Activated T-cell treated with anti-CD3 and anti-CD28 coated beads, Interleukin-2, amount 50 U/mL, for 72 hours (primary cell): ENCODE data around the gene GDPD5. TPM values are rescaled to one million over a fixed set of nuclear protein-coding genes. Genes with fewer than 3 reads are reported as not detected.

ENCODE experiments used
- ATAC-seq, 2 donors: fragments of 150-1000 bp; cut with Tn5 transposase; replicated peaks in 1 of 2; 2 replicates each; pipeline ENCODE4 v1.10.0; 2021; ENCODE audit warnings: moderate library complexity in 2 of 2, mild to moderate bottlenecking in 1 of 2
- DNase-seq, 2 donors: peaks; one replicate each; pipeline ENCODE4 v3.0.0; 2021 to 2022; ENCODE audit warnings: mixed read lengths in 1 of 2
- H3K27ac Mint-ChIP-seq: one replicate; pipeline ENCODE4 v1.8.0; 2022; ENCODE audit warnings: mild to moderate bottlenecking, moderate library complexity, mixed read lengths
- H3K27me3 Mint-ChIP-seq: one replicate; pipeline ENCODE4 v1.8.0; 2022; ENCODE audit warnings: low read depth, mixed read lengths
- H3K36me3 Mint-ChIP-seq, 2 donors: one replicate each; pipeline ENCODE4 v1.8.0; 2022; ENCODE audit warnings: mixed read lengths in 2 of 2, mild to moderate bottlenecking in 1 of 2; ENCODE audit not compliant: insufficient read depth in 2 of 2
- H3K4me1 Mint-ChIP-seq: one replicate; pipeline ENCODE4 v1.8.0; 2022; ENCODE audit warnings: low read depth, mixed read lengths
- H3K4me3 Mint-ChIP-seq, 2 donors: one replicate each; pipeline ENCODE4 v1.8.0; 2022; ENCODE audit warnings: mild to moderate bottlenecking in 2 of 2, mixed read lengths in 2 of 2, moderate library complexity in 2 of 2
- H3K9me3 Mint-ChIP-seq, 2 donors: one replicate each; pipeline ENCODE4 v1.8.0; 2022; ENCODE audit warnings: mixed read lengths in 2 of 2
- total RNA-seq, 2 donors: library from RNA; stranded (reverse); gene quantifications; one replicate each; pipeline ENCODE4 v1.2.3, GENCODE V29; 2022

Gene GDPD5
- total RNA-seq, 2 donors from 2014 or later = 16.9 to 29.5 TPM

- peaks cover 7% of the 10 kb centered on the region for H3K4me1 Mint-ChIP-seq
- H3K27ac Mint-ChIP-seq = no peak overlapping the region
- H3K9me3 Mint-ChIP-seq = no peaks in the 10 kb centered on the region
- H3K4me3 Mint-ChIP-seq = no peak overlapping the region
- no peaks in the 10 kb centered on the region for H3K36me3 Mint-ChIP-seq
- DNase-seq = no peak
- no peaks in the 10 kb centered on the region for H3K27me3 Mint-ChIP-seq
- ATAC-seq = no peak
Observed at GRCh38 chr11:75480185-75481175, 45.3 kb downstream of the GDPD5 start.

GRCh38 chr11:75479597-75480145 lies 46.1 kb downstream of the GDPD5 start:
- Mint-ChIP-seq H3K36me3 (no peaks in the 10 kb centered on the region), H3K9me3 (no peaks in the 10 kb centered on the region), H3K4me1 (peaks cover 13% of the 10 kb centered on the region), H3K27me3 (no peaks in the 10 kb centered on the region), H3K27ac (no peak overlapping the region), H3K4me3 (no peak overlapping the region)
- no peak for DNase-seq
- ATAC-seq = no peak

DNA sequence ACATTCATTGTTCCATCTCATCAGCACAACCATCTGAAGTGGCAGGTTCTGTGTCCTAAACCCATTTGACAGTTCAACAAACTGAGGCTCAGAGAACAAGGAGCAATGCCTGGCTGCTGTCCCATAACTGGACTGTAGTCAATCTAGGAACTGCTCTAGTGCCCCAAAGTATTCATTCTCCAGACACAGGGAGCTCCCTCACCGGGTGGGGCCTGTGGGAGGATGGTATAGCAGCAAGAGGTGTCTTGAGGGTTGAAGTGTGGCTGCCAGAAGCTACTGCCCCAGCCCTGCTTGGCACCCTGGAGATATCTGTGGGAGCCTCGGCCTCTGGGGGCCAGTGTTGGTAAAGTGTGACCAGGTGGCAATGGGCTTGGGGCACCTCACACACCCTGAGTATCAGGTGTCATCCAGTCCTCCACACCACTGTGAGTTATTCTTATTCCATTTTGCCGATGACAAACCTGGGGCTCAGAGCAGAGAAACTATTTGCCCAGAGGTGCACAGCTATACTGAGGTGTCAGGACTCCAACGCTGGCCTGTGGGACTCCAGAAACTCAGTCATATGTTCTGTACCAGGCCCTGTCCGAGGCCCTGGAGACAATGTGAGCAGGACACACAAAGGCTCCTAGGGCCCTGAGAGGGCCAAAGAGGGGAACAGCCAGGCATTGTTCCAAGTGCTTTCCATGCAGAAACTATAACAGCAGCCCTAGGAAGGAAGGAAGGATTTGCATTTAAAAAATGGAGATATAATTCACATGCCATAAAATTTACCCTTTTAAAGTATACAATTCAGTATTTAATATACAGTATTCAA lies 46.8 kb downstream of the GDPD5 start:
- H3K27me3 Mint-ChIP-seq = no peaks in the 10 kb centered on the region
- H3K36me3 Mint-ChIP-seq = no peaks in the 10 kb centered on the region
- no peaks in the 10 kb centered on the region for H3K9me3 Mint-ChIP-seq
- H3K4me1 Mint-ChIP-seq = peaks cover 13% of the 10 kb centered on the region
- ATAC-seq (no peak), DNase-seq (no peak)
- no peak overlapping the region for H3K4me3 Mint-ChIP-seq
- H3K27ac Mint-ChIP-seq = peak overlapping the region; percentile 75

DNA sequence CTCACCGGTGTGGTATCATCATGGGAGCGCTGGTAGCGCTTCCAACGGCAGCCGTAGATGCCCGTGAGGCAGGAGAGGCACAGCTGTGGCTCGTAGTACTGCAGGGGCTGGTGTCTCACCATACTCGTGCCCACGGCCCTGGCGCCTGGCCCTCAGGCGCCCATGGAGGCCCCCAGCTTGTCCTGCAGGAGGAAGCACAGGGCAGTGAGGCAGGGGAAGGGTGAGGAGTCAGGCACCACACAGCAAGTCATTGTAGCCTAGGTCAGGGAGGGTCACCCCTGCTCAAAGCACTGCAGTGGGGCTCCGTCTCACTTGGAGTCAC lies 48.2 kb downstream of the GDPD5 start:
- Mint-ChIP-seq H3K4me1 (peaks cover 13% of the 10 kb centered on the region), H3K36me3 (no peaks in the 10 kb centered on the region), H3K4me3 (no peak overlapping the region)

DNA sequence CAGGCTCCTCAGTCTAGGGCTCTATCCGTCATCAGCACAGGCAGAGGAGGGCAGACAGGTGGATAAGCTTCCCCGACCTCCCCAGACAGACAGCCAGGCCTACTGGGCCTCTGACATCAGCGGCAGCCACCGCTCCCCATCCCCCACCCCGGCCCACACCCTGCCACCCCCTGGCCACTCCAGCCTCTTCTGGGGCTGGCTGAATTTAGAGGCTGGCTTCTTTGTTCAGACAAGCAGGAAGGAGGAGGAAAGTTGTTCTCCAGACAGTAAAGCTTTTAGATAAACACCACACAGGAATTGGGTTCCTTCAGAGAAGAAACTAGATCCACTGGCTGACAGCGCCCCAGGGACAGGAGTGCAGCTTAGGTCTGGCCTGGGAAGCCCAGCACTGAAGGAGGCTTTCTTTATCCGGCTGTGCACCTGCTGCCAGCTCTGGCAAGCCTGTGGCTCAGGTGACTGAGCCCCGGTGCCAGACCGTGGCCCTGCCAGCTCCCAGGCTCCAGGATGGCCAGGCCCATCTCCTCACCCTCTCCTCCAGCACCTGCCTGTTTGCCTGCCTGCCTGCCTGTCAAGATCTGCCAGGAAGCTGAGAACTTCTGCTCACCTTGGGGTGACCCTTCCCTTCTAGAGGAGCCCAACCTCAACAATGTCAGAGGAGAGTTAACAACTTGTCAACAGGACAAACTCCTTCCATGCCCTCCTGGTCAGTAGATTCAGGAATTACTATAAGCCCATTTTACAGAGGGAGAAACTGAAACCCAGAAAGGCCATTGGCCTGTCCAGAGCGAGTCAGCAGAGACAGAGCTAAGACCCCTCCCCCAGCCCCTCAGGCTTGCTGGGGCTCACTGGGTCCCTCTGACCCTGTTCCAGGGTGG lies 48.8 kb downstream of the GDPD5 start:
- Mint-ChIP-seq H3K27ac (peak overlapping the region; percentile 56), H3K4me3 (no peak overlapping the region), H3K4me1 (peaks cover 13% of the 10 kb centered on the region), H3K27me3 (no peaks in the 10 kb centered on the region), H3K36me3 (no peaks in the 10 kb centered on the region), H3K9me3 (no peaks in the 10 kb centered on the region)
- ATAC-seq (no peak), DNase-seq (no peak)

More for the DNA sequence above, 48.2 kb downstream of the GDPD5 start:
- Mint-ChIP-seq H3K9me3 (no peaks in the 10 kb centered on the region), H3K27ac (no peak overlapping the region), H3K27me3 (no peaks in the 10 kb centered on the region)
- no peak for DNase-seq
- no peak for ATAC-seq

DNA sequence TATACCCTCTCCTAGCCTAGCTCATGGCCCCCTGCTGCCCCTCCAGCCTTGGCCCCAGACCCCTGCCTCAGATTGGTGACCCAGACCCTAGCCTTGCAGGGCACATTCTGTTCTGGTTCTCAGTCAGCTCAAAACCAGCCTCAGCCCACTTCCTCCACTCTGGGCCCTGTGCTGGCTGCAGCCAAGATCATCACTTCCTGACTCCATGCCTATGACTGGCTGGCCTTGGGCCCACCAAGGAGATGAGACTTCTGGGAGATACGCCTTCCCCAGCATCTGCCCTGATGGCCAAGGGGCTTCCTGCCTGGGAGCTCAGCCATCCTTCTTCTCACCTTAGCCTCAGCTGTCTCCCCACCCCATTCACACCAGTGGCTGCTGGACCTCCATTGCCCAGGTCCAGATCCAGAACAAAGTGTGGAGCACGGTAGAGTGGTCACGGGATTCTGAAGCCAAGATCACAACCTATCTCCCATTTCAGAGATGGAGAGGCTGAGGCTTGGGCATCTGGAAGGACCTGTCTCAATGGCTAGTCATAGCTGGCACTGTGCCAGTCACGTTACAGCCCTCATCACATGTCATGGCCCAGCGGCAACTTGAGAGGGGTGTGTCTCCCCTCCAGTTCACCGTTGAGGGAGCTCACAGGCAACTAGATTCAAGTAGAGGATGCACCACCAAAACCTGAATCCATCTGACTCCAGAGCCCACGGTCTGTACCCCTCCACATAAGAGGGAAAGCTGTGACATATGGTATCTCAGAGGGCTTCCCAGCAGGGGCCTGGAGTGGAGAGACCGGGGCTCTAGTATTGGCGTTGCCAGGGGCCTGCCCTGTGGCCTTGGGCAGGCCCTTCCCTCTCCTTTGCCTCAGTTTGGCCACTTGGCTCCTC lies 49.7 kb downstream of the GDPD5 start:
- Mint-ChIP-seq H3K36me3 (no peaks in the 10 kb centered on the region), H3K9me3 (no peaks in the 10 kb centered on the region), H3K27me3 (no peaks in the 10 kb centered on the region), H3K27ac (peak overlapping the region; percentile 48), H3K4me1 (peaks cover 13% of the 10 kb centered on the region), H3K4me3 (peak overlapping the region; percentile 48 to 69)
- DNase-seq = peak; percentile 49 to 62
- peak; percentile 89 to 96 for ATAC-seq

DNA sequence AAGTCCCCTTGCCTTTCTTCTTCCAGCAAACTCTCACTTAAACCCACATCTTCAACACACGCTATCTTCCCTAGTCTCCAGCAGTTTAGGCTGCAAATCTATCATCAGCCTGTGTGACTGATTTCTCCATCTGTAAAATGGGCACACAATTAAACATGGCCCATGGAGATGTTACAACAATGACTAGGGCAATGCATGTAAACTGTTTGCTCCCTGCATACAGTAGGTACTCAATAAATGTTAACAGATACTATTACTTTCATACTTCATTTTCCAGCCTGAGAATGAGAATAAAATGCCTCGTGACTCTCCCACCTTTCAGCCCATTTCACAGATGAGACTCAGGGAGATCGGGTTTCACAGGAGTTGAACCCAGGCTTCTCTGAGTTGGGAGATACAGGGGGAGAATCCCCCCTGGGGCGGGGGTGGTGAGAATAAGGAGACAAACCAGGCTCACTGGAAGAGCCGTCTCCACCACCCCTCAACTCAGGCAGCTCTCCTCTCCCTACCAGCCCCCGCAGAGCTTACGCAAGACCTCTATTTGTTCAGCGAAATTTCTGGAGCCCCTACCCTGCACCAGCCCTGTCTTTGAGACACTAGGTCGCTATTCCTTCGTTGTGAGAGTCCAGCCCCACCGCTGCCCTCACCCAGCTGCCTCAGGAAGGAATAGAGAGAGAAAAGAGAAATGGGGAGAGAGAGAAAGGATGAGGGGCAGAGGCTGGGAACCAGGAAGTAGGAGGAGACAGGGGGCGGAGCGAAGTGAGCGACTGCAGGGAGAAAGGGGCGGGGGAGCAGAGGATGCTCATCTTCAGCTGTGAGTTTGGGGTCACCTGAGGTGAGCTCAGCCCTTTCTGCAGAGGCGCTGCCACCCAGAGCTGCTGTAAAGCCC lies 50.6 kb downstream of the GDPD5 start:
- Mint-ChIP-seq H3K9me3 (no peaks in the 10 kb centered on the region), H3K27me3 (no peaks in the 10 kb centered on the region), H3K4me1 (peaks cover 13% of the 10 kb centered on the region), H3K27ac (peak overlapping the region; percentile 56), H3K36me3 (no peaks in the 10 kb centered on the region), H3K4me3 (peak overlapping the region; percentile 48 to 69)
- DNase-seq (peak; percentile 67 to 72), ATAC-seq (peak; percentile 77)

DNA sequence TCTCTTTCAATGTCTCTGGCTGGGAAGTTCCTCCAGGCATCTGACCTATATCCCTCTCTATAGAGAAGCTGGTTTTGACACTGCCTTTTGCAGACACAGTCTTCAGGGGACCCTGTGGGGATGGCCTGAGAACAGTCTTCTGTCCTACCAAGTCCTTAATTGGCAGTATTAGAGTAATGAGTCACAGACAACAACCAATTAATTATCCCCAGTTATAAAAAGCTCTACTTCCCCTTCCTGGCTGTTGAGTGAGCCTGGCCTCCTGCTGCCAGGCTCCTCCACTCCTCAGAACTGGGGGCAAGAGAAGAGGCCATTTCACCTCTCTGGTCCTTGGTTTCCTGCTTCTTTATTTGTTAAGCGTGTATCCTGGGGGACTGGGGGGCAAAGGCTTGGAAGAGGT lies 51.5 kb downstream of the GDPD5 start:
- Mint-ChIP-seq H3K4me3 (no peak overlapping the region), H3K4me1 (peaks cover 13% of the 10 kb centered on the region), H3K36me3 (no peaks in the 10 kb centered on the region), H3K27me3 (no peaks in the 10 kb centered on the region), H3K9me3 (no peaks in the 10 kb centered on the region), H3K27ac (no peak overlapping the region)
- DNase-seq (no peak), ATAC-seq (no peak)

DNA sequence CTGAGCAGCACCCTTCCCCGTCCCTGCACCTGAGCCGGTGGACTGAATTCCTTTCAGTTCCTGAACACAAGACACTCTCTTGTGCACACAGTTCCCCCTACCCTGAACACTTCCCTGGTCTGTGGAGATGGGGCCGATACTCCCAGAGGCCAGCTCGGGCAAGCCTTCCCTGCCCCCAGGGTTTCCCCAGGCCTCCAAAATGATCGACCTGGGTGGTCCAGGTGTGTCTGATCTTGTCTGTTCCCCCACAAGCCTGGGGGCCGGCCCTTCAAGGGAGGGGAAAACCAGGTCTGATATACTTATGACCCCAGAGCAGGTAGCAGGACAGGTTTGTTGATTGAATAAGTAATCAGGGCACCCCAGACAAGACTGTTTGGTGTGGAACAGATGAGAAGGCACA lies 52.1 kb downstream of the GDPD5 start:
- Mint-ChIP-seq H3K27ac (no peak overlapping the region), H3K9me3 (no peaks in the 10 kb centered on the region), H3K4me3 (no peak overlapping the region), H3K36me3 (no peaks in the 10 kb centered on the region), H3K27me3 (no peaks in the 10 kb centered on the region), H3K4me1 (peaks cover 13% of the 10 kb centered on the region)
- DNase-seq (no peak), ATAC-seq (no peak)

DNA sequence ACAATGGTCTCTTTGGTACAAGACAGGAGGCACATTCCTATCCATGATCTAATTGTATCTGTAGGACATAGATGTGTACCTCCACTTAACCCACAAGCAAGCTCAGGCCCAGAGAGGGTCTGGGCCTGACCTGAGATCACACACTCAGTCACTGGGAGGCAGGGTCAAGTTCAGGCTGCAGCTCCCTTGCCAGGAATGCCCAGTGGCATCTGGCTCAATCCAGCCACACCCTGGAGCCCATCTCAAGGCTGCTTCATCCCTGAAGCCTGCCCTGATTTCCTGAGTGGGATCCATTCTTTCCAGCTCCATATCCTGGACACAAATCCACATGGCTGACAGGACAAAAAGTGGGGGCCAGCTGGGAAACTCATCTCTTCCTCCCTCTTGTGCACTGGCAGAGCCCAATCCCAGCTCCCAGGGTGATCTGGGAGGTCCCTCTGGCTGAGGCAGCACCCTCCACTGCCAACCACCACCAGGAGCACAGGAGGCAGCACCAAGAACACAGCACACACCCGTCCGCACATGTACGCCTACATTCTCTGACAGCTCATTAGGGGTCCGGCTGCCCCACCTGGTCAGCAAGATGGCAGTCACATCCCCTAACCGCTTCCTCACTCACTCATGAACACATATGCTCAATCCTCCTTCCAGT lies 53.5 kb downstream of the GDPD5 start:
- DNase-seq (no peak), ATAC-seq (no peak)
- Mint-ChIP-seq H3K9me3 (no peaks in the 10 kb centered on the region), H3K4me3 (no peak overlapping the region), H3K36me3 (no peaks in the 10 kb centered on the region), H3K4me1 (peaks cover 13% of the 10 kb centered on the region), H3K27ac (no peak overlapping the region), H3K27me3 (no peaks in the 10 kb centered on the region)
